ENCODE results near the gene INPP5D. TPM values are rescaled to one million over a fixed set of nuclear protein-coding genes. Genes with fewer than 3 reads are reported as not detected.
"Not testable (repeated sequence)": the region's sequence is repeated elsewhere in the genome, so short reads cannot be mapped to it uniquely, and the experiment has no call there.

INPP5D gene
- total RNA-seq, 4 donors from 2014 or later = 22.8 to 55.3 (median 42.1) TPM

- DNase-seq (ENCODE audit: low spot score in 2 of 2) = no peak
- Histone ChIP-seq H3K27ac (no peak overlapping the region), H3K4me1 (no peaks in the 10 kb centered on the region), H3K27me3 (no peaks in the 10 kb centered on the region), H3K4me3 (no peak overlapping the region), H3K9me3 (no peaks in the 10 kb centered on the region), H3K36me3 (peaks cover 0 to 21% (median 5%) of the 10 kb centered on the region in 3 donors)
- WGBS, 2 donors = 73% methylated on average over 11 of the region's 11 CpGs
- TF ChIP-seq EP300 (IDR thresholded peaks at IDR 0.05) (no peak), CTCF (IDR thresholded peaks at IDR 0.05) (no peak), POLR2A (IDR thresholded peaks at IDR 0.05) (no peak)
Measured at GRCh38 chr2:233193738-233194137, 133.6 kb downstream of the INPP5D start.

- no peaks in the 10 kb centered on the region for H3K4me1 ChIP-seq
- no peak overlapping the region for H3K27ac ChIP-seq
- 76 to 93% methylated on average over 5 of the region's 5 CpGs for WGBS, 2 donors
- H3K27me3 ChIP-seq = no peaks in the 10 kb centered on the region
- no peak for TF ChIP-seq EP300 (IDR thresholded peaks at IDR 0.05)
- TF ChIP-seq POLR2A (IDR thresholded peaks at IDR 0.05) = no peak
- no peak for TF ChIP-seq CTCF (IDR thresholded peaks at IDR 0.05)
- no peaks in the 10 kb centered on the region for H3K9me3 ChIP-seq
- H3K36me3 ChIP-seq = peaks cover 0 to 16% (median 5%) of the 10 kb centered on the region in 3 donors
- no peak for DNase-seq (ENCODE audit: low spot score in 2 of 2)
- no peak overlapping the region for H3K4me3 ChIP-seq
Measured at GRCh38 chr2:233195027-233195426, 134.9 kb downstream of the INPP5D start.

GRCh38 chr2:233197022-233197421, 136.9 kb downstream of the INPP5D start:
- WGBS, 2 donors = 81 to 83% methylated on average over 6 of the region's 6 CpGs
- Histone ChIP-seq H3K4me1 (no peaks in the 10 kb centered on the region), H3K27me3 (no peaks in the 10 kb centered on the region), H3K36me3 (peaks cover 0 to 3% (median 0%) of the 10 kb centered on the region in 3 donors), H3K9me3 (no peaks in the 10 kb centered on the region), H3K27ac (no peak overlapping the region), H3K4me3 (no peak overlapping the region)
- TF ChIP-seq POLR2A (IDR thresholded peaks at IDR 0.05) (no peak), CTCF (IDR thresholded peaks at IDR 0.05) (no peak), EP300 (IDR thresholded peaks at IDR 0.05) (no peak)
- no peak for DNase-seq (ENCODE audit: low spot score in 2 of 2)

- WGBS, 2 donors = 84 to 85% methylated on average over 10 to 11 of the region's 12 CpGs
- Histone ChIP-seq H3K4me1 (no peaks in the 10 kb centered on the region), H3K36me3 (peaks cover 0 to 13% (median 0%) of the 10 kb centered on the region in 3 donors), H3K4me3 (no peak overlapping the region), H3K27ac (no peak overlapping the region), H3K9me3 (peaks cover 0 to 8% (median 0%) of the 10 kb centered on the region in 4 donors), H3K27me3 (no peaks in the 10 kb centered on the region)
- no peak for TF ChIP-seq EP300 (IDR thresholded peaks at IDR 0.05)
- TF ChIP-seq POLR2A (IDR thresholded peaks at IDR 0.05) = no peak
- TF ChIP-seq CTCF (IDR thresholded peaks at IDR 0.05) = no peak
- no peak for DNase-seq (ENCODE audit: low spot score in 2 of 2)
Measured at GRCh38 chr2:233198026-233198425, 137.9 kb downstream of the INPP5D start.

GRCh38 chr2:233199870-233200269, 139.7 kb downstream of the INPP5D start:
- TF ChIP-seq POLR2A (IDR thresholded peaks at IDR 0.05) (no peak), EP300 (IDR thresholded peaks at IDR 0.05) (no peak), CTCF (IDR thresholded peaks at IDR 0.05) (no peak)
- no peaks in the 10 kb centered on the region for H3K27me3 ChIP-seq
- H3K36me3 ChIP-seq = peaks cover 0 to 27% (median 0%) of the 10 kb centered on the region in 3 donors
- H3K4me3 ChIP-seq = no peak overlapping the region
- no peak overlapping the region for H3K27ac ChIP-seq
- DNase-seq (ENCODE audit: low spot score in 2 of 2) = no peak
- H3K9me3 ChIP-seq = peaks cover 0 to 23% (median 0%) of the 10 kb centered on the region in 4 donors
- WGBS, 2 donors = 80 to 82% methylated on average over 10 of the region's 10 CpGs
- no peaks in the 10 kb centered on the region for H3K4me1 ChIP-seq

- DNase-seq (ENCODE audit: low spot score in 2 of 2); H3K4me3 ChIP-seq; H3K27ac ChIP-seq; H3K27me3 ChIP-seq; H3K4me1 ChIP-seq: not testable (repeated sequence)
- peaks cover 0 to 27% (median 0%) of the 10 kb centered on the region in 3 donors for H3K36me3 ChIP-seq
- WGBS, 2 donors = 95 to 97% methylated on average over 5 of the region's 5 CpGs
- H3K9me3 ChIP-seq = peaks cover 0 to 23% (median 0%) of the 10 kb centered on the region in 4 donors
Measured at GRCh38 chr2:233200790-233201189, 140.6 kb downstream of the INPP5D start.
